ENCODE results near the gene CELF4.

GRCh38 chr18:37314534-37314933, 251.1 kb downstream of the CELF4 start:
- TF ChIP-seq EZH2phosphoT487 (IDR thresholded peaks at IDR 0.05; ENCODE audit: borderline replicate concordance, low read length) (no peak), CTCF (conservative IDR thresholded peaks at IDR 0.05; ENCODE audit: low read depth, low read length) (no peak), EZH2 (IDR thresholded peaks at IDR 0.05; ENCODE audit: low read length, unreplicated experiment) (no peak)

Data from PC-3 (cell line).